ENCODE measurements around the gene MRPS16.
"Not testable (repeated sequence)": the region's sequence is repeated elsewhere in the genome, so short reads cannot be mapped to it uniquely, and the experiment has no call there.

Gene MRPS16

DNA sequence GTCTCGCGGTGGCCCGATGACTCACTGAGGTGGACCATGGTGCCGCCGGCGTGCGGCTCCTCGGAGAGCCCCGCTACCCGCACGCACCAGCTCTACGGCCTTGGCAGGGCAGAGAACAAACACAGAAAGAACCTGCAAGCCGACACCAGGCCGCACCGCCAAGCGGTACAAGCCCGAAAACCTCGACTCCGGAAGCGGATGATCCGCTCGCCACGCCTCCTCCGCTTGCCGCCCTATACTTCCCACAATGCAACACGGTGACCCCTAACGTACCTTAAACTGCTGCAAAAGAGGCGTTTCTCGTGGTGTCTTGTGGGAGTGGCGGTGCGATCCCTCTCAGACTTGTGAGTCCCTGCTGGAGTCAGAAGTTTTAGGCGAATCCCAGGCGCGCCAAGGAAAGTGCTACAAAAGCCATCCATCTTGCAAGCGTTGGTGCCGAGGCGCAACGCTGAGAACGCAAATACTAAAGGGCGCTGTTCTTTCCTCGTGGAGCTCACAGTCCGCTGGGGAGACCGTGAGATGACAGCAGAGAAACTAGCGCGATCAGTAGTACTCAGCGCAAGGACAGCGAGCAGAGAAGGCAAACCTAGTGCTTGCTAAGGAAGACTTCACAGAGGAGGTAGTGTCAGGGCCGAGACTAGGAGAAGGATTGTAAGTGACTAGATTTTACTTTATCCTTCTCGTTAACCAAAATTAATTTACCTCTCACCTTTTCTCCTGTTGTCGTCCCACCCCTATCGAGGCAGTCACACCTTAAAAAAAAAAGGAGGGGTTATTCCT, at the start of gene MRPS16:
Gene MRPS16, minus strand, starts transcription at position 200 of the 780 bp plus-strand sequence. Its CDS starts 162 bp downstream, at position 38.
- in situ Hi-C loops (cut with MboI; ENCODE audit: low sequenced_read_pairs), result no loop called here

DNA sequence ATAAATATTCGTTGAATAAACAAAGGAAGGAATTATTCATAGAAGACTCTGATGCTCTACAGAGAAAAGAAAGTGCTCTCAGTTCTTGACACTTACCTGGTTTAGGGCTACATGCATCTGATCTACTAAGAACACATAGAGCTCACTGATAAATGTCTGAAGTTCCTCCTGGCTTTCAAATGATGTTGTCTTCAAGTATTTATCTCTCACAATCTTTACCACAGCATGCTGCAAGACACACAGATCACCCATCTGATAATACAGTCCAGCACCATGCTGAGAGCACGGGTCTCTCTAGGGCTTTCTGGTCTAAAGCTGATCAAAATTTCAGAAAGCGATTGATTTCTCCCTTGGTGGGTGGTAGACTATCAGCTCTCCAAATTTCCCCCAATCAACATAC, 44.5 kb upstream of the MRPS16 start:
- in situ Hi-C loops (cut with MboI; ENCODE audit: low sequenced_read_pairs), result no loop called here

DNA sequence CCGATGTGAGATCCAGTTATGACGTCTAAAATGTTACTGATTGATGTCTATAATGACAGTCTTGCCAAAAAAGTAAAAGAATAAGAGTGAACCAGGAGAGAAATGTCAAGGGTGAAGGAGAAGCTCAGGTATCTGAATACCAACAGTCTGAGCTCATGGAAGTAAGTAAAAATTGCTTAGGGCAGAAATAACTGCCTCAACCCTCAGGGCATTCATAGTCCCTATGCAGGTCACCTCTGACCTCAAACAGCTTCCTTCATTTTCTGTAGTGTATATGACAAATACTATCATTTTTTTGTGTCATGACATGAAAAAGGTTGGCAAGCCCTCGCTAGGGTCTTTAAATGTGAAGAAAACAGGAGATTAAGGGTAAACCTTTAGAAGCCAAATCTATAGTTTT, 41.0 kb upstream of the MRPS16 start:
- in situ Hi-C loops (cut with MboI; ENCODE audit: low sequenced_read_pairs), result no loop called here

DNA sequence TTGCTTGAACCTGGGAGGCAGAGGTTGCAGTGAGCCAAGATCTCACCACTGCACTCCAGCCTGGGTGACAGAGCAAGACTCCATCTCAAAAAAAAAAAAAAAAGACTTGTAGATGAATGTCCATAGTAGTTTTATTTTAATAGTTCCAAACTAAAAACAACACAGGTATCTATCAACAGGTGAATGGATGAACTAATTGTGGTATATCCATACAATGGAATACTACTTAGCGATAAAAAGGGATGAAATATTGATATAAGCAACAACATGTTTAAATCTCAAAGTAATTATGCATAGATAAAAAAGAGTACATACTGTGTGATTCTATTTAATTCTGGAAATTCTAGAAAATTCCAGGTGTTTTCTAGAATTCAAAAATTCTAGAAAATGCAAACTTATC, 37.5 kb upstream of the MRPS16 start:
- in situ Hi-C loops (cut with MboI; ENCODE audit: low sequenced_read_pairs), result no loop called here

DNA sequence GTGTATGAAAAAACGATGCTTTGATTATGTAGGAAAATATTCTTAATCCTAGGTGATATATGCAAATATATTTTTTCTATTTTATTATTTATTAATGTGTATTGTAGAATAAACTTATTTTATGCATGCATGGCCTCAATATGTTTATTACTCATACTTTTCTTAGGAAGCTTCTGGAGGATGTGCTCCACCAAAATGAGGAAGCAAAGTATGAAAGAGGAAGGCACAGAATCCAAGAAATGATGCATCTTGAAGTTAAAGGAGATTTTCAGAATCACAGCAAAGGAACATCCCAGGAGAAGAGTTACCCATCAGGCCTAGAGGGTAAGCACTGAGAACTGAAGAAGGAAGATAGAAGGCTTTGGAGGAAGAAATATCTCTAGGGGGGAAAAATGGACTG, 35.0 kb upstream of the MRPS16 start:
- in situ Hi-C loops (cut with MboI; ENCODE audit: low sequenced_read_pairs), result no loop called here

DNA sequence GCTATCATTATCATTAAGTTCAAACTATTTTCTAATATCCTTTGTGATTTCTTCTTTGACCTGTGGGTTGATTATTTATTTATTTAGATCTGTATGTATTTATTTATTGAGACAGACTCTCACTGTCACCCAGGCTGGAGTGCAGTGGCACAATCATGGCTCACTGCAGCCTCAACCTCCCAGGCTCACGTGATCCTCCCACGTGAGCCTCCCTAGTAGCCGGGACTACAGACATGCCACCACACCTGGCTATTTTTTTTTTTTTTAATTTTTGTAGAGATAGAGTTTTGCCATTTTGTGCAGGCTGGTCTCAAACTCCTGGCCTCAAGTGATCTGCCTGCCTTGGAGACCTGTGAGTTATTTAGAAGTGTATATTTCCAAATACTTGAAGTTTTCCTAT, 28.7 kb upstream of the MRPS16 start:
- in situ Hi-C loops (cut with MboI; ENCODE audit: low sequenced_read_pairs), result no loop called here

DNA sequence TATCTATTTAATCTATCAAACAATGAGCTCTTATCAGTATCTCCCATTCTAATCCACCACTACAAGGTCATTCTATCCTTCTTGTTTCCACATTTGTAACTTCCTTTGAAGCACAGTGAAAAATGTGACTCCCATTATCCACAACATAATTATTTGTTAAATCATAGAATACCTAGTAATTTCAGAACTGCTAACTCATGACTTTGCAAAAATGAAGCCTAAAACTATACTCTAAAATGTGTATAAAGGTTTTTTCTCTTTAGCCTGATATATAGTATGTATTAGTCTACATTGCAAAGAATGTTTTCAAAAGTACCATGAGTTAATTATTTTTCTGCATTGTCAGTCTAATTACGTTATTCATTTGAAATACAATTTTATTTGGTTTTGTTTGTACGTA, 12.0 kb upstream of the MRPS16 start:
- in situ Hi-C loops (cut with MboI; ENCODE audit: low sequenced_read_pairs), result no loop called here

DNA sequence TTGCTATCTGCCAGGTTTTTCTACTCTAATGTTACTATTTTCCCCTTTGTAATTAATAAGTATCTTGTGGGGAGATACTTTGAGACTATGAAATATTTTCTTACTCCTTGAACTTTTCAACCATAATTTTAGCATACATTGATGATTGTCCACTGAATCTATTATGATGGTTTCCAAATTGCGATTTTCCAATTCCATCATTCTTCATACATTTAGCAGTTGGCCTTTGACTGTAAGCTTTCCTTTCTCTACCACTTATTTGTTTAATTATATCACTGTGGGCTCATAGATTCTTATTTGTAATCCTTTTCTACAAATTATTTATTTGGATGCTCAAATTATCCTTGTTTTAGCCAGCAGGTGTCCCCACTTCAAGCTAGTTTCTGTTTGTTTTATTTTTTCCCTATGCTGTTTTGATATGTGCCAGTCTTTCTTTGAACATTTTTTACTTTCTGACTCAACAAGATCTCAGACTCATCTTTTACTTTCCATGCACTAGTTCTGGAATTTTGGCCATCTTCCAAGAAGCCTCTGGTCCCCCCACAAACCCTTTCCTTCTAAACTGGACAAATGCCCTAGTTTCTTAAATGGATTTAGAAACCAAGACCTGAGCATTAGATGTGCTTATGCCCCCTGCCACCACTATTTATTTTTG, 11.4 kb upstream of the MRPS16 start:
- in situ Hi-C loops (cut with MboI; ENCODE audit: low sequenced_read_pairs), result no loop called here

DNA sequence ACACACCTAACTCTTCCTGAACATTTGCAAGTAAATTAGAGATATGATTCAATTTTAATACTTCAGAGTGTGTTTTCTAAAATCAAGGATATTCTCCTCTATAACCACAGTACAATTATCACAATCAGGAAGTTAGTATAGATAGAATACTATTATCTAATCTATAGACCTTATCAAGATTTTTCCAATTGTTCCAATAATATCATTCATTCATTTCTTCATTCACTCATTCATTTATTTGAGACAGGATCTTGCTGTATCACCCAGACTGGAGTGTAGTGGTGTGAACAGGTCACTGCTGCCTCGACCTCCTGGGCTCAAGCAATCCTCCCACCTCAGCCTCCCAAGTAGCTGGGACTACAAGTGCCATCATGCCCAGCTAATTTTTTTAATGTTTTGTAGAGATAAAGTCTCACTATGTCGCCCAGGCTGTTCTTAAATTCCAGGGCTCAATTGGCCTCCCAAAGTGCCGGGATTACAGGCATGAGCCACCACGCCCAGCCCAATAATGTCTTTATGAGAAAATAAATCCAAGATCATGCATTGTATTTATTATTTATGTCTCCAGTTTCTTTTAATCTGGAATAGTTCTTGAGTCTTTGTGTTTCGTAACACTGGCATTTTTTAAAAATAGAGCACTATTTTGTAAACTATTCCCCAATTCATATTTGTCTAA, 10.6 kb upstream of the MRPS16 start:
- in situ Hi-C loops (cut with MboI; ENCODE audit: low sequenced_read_pairs), result no loop called here

DNA sequence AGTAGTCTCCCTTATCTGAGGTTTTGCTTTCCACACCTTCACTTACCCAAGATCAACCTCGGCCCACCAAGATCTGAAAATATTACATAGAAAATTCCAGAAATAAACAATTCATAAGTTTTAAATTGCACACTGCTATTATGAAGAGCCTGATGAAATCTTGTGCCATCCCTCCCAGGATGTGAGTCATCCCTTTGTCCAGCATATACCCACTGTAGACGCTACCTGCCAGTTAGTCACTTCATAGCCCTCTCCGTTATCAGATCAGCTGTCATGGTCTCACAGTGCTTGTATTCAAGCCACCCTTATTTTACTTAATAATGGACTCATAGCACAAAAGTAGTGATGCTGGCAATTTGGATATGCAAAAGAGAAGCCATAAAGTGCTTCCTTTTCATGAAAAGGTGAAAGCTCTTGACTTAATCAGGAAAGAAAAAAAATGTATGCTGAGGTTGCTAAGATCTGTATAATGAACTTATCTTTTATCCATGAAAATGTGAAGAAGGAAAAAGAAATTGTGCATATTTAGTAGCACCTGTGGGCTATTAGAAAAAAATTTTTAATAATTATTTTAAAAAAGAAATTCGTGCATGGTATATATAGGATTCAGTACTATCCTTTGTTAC, 9.8 kb upstream of the MRPS16 start:
- in situ Hi-C loops (cut with MboI; ENCODE audit: low sequenced_read_pairs), result no loop called here

DNA sequence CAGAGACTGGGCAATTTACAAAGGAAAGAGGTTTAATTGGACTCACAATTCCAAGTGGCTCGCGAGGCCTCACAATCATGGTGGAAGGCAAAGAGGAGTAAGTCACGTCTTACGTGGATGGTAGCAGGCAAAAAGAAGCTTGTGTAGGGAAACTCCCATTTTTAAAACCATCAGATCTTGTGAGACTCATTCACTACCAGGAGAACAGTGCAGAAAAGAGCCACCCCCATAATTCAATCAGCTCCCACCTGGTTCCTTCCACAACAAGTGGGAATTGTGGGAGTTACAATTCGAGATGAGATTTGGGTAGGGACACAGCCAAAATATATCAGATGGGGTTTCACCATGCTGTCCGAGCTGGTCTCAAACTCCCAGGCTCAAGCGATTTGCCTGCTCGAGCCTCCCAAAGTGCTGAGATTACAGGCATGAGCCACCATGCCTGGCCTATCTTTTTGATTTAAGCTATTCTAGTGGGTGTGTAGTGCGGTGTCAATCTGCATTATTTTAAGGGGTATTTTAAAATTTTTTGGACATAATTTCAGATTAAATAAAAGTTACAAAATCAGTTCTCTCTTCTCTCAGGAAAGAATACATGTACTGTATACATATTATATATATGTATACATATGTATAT, 9.0 kb upstream of the MRPS16 start:
- in situ Hi-C loops (cut with MboI; ENCODE audit: low sequenced_read_pairs), result no loop called here

DNA sequence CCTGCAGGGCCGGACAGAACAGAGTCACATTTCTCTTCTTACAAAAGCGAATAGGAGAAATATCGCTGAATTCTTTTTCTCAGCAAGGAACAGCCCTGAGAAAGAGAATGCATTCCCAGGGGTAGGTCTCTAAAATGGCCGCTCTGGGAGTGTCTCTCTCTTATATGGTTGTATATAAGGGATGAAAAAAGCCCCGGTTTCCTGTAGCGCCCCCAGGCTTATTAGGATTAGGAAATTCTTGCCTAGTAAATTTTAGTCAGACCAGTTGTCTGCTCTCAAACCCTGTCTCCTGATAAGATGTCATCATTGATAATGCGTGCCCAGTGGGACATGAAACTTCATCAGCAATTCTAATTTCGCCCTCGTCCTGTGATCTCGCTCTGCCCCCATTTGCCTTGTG, 6.2 kb upstream of the MRPS16 start:
- in situ Hi-C loops (cut with MboI; ENCODE audit: low sequenced_read_pairs), result not testable (repeated sequence)

DNA sequence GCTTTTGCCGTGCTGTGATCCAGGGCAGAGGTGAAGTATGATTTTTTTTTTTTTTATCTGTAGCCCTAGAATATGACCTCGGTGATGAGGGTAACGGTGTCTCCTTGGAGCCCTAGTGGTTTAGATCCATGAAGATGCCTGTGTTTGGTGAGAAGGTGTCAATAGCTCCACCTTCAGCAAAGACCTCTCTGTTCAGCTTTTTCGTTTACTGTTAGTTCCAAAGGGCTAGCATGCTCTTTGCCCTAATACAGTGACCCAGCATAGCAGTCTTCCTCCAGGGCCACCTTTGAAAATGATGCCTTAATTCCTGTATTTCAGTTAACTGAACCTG, 746 bp upstream of the MRPS16 start:
- in situ Hi-C loops (cut with MboI; ENCODE audit: low sequenced_read_pairs), result no loop called here

DNA sequence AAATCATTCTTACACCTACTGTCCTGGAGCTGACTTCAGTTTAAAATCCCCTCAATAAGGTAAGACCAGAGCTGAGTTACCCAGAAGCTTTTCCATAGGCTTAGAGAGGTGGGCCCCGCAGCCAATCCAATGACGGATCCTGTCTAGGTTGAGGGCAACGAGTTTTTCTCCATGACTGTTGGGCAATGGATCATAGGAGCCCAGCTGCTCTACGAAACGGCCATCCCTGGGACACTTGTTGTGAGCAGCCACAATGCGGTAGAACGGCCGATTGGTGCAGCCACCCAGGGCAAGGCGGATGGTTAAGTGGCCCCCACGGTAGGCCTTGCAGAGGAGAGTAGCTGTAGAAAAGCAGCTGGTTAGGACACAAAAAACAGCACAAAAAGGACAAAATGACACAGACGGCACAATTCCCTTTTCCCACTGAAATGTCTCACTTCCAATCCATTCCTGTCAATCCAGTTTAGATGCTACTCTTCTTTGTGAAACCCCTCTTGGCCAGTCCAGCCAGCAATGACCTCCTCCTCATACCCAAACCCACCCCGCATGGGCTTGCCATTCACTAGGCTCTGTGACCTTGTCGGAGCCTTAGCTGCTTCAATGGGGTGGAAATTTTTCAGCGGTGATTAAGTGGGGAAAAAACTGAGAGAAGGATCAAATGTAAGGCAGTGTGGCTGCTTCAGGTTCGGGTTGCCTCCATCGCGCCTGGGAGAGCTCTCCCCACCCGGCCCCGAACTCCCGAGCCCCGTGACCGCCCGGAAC, 580 bp downstream of the MRPS16 start:
- in situ Hi-C loops (cut with MboI; ENCODE audit: low sequenced_read_pairs), result no loop called here

DNA sequence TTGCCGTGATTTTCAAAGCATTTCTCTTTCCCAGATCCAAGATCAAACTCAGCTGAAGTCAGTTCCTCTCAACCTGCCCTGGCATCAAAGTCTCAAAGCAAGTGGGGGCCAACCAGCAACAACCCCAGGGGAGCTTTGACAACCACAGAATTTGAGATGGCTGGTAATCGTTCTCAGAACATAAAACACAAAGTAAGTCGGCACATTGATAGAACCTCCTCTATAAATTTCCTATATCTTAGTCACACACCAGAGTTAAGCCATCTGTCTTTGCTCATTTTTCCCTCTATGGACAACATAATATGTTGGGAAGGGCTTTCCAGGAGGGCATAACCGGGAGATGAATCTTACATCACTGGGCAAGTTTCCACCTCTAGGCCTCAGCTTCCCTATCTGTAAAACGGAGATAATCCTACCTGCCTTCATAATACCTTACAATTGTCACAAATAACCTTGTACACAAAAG, 4.2 kb downstream of the MRPS16 start:
- in situ Hi-C loops (cut with MboI; ENCODE audit: low sequenced_read_pairs), result no loop called here

DNA sequence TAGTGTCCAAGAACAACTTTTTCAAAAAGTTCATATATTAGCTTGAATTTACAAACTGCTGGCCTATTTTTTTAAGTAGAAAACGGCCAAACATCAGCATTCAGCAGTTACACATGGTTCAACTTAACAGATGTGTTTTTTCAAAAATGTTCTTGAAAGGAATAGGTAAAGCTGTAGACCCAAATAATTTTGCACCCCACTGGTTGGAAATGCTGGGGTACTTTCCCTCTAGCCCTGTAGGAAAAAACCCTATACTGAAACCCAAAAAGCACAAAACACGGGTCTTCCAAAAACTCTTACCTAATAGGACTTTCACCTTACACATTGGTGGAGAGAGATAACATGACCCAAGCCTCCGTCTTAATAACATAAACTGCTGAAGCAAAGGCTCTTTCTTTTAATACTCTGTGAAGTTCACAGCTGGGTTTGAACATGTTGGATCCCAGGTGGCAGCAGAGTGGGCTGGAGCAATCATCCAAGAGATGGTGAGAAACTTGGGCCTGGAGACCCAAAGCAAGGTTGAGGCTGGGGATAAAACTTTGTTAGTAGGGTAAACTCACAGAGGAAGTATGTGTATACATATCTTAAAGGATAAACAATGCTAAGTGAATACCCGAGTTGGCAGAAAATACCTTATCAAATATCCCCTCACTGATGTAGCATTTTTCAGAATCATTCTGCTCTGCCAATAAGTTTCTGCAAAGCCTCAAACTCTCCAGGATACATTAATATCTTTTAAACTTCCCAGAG, 4.8 kb downstream of the MRPS16 start:
- in situ Hi-C loops (cut with MboI; ENCODE audit: low sequenced_read_pairs), result no loop called here

DNA sequence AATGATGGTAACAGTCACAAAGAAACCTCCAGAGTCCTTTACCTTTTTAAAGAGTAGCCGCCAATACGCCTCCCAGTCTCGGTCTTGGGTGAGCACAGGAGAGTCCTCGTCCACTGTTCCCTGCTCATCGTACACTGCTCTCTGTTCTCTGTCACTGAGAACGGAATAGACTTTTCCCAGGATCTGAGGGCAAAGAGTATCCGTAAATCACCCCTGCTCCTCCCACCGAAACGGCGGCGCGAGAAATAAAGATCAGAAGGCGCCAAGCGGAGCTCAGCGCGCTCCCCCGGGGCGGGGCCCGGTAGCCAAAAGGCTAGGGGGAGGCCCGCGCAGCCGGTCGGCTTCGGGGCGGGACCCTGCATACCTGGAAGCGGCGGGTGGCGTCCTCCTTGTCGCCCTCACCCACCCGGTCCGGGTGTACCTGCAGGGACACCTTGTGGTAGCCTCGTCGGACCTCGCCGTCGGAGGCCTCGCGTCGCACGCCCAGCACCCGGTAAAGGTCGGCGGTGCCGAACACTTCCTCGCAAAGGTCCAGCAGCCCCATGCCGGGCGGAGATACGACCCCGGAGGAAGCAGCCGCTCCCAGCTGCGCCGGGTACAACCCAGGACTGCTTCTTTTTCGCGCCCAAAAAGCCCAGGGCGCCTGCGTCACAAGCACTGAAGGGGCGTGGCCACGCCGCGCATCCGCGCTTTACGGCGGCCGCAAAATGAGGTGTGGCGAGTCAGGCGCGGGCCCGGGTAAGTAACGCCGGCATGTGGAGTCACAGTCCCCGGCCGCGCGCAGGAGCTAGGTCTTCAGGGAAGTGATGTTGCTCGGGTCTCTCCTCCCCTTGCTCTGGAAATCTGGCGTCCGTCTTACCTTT, 5.6 kb downstream of the MRPS16 start, which contains the start of gene DNAJC9:
Gene DNAJC9, minus strand, starts transcription at position 610 of the 863 bp plus-strand sequence. Its CDS starts 66 bp downstream, at position 544.
- in situ Hi-C loops (cut with MboI; ENCODE audit: low sequenced_read_pairs), result no loop called here

DNA sequence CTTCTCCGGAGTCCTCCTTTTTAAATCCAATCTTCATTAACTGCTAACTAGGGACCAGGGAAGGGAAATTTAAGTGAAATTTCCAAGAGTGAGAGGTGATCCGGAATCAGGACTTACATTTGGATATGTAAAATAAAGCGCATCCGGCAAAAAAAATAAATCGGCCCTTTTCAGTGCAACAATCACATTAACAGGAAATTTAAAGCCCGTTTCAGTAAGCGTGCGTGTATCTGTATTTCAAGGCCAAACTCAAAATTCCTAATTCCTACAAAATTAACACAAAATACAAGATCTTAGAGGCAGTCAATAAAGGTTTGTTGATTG, 6.2 kb downstream of the MRPS16 start:
- in situ Hi-C loops (cut with MboI; ENCODE audit: low sequenced_read_pairs), result no loop called here
